Measurements from ENCODE around the gene ARRB1. TPM values are rescaled to one million over a fixed set of nuclear protein-coding genes. Genes with fewer than 3 reads are reported as not detected.

The ARRB1 gene
- total RNA-seq, 1 experiment from 2014 or later = 90.1 TPM

GRCh38 chr11:75287579-75287978 lies 63.9 kb downstream of the ARRB1 start:
- ChIA-PET POLR2A (no interaction called here), CTCF (no interaction called here)
- Mint-ChIP-seq H3K36me3 (peaks cover 13% of the 10 kb centered on the region), H3K4me3 (no peak overlapping the region), H3K9me3 (no peaks in the 10 kb centered on the region), H3K4me1 (peaks cover 22% of the 10 kb centered on the region), H3K27me3 (ENCODE audit: low read depth) (no peaks in the 10 kb centered on the region), H3K27ac (no peak overlapping the region)
- ATAC-seq = no peak
- TF ChIP-seq NR1H2 (CRISPR knock-in tag; IDR thresholded peaks at IDR 0.05) (no peak), SMAD4 (CRISPR knock-in tag; IDR thresholded peaks at IDR 0.05) (no peak), CDX4 (CRISPR knock-in tag; IDR thresholded peaks at IDR 0.05; ENCODE audit: borderline replicate concordance) (no peak), ATF6 (CRISPR knock-in tag; IDR thresholded peaks at IDR 0.05) (no peak), STAT6 (CRISPR knock-in tag; conservative IDR thresholded peaks at IDR 0.05; ENCODE audit: low read depth) (no peak), NR3C1 (CRISPR knock-in tag; conservative IDR thresholded peaks at IDR 0.05; ENCODE audit: low read depth) (no peak), MXD4 (CRISPR knock-in tag; IDR thresholded peaks at IDR 0.05; ENCODE audit: borderline replicate concordance) (no peak), SMAD3 (CRISPR knock-in tag; IDR thresholded peaks at IDR 0.05; ENCODE audit: borderline replicate concordance) (no peak), GTF2I (CRISPR knock-in tag; conservative IDR thresholded peaks at IDR 0.05) (no peak), OVOL2 (CRISPR knock-in tag; IDR thresholded peaks at IDR 0.05; ENCODE audit: borderline replicate concordance) (no peak), CTCF (IDR thresholded peaks at IDR 0.05) (no peak), NR2C2 (CRISPR knock-in tag; IDR thresholded peaks at IDR 0.05) (no peak), TEAD1 (CRISPR knock-in tag; IDR thresholded peaks at IDR 0.05) (no peak)
- no peak for DNase-seq (ENCODE audit: low spot score)

- DNase-seq (ENCODE audit: low spot score) (no peak), ATAC-seq (no peak)
- Mint-ChIP-seq H3K27ac (peak overlapping the region; percentile 45; the same call in 1 of the 2 replicates), H3K9me3 (no peaks in the 10 kb centered on the region), H3K27me3 (ENCODE audit: low read depth) (no peaks in the 10 kb centered on the region), H3K4me1 (peaks cover 19% of the 10 kb centered on the region), H3K4me3 (no peak overlapping the region), H3K36me3 (peaks cover 13% of the 10 kb centered on the region)
- ChIA-PET CTCF (no interaction called here), POLR2A (no interaction called here)
- no peak for TF ChIP-seq KAT7 (CRISPR knock-in tag; IDR thresholded peaks at IDR 0.05; ENCODE audit: borderline replicate concordance)
- TF ChIP-seq TP53 (CRISPR knock-in tag; IDR thresholded peaks at IDR 0.05) = no peak
- no peak for TF ChIP-seq GRHL2 (CRISPR knock-in tag; IDR thresholded peaks at IDR 0.05; ENCODE audit: insufficient replicate concordance, severe bottlenecking)
- TF ChIP-seq ESRRA (CRISPR knock-in tag; IDR thresholded peaks at IDR 0.05; ENCODE audit: borderline replicate concordance) = no peak
- TF ChIP-seq CDX4 (CRISPR knock-in tag; IDR thresholded peaks at IDR 0.05; ENCODE audit: borderline replicate concordance) = no peak
- no peak for TF ChIP-seq ZNF512 (CRISPR knock-in tag; IDR thresholded peaks at IDR 0.05; ENCODE audit: borderline replicate concordance)
- TF ChIP-seq AFF4 (CRISPR knock-in tag; IDR thresholded peaks at IDR 0.05; ENCODE audit: borderline replicate concordance) = no peak
- no peak for TF ChIP-seq NFYB (CRISPR knock-in tag; conservative IDR thresholded peaks at IDR 0.05; ENCODE audit: low read depth)
- TF ChIP-seq ZNF138 (CRISPR knock-in tag; conservative IDR thresholded peaks at IDR 0.05) = no peak
Observed at GRCh38 chr11:75286826-75287465, 64.5 kb downstream of the ARRB1 start.
